ENCODE data around the gene TRAF4.
"Not testable (repeated sequence)": the region's sequence is repeated elsewhere in the genome, so short reads cannot be mapped to it uniquely, and the experiment has no call there.

TRAF4 gene

GRCh38 chr17:28714281-28714680 lies 29.5 kb upstream of the TRAF4 start:
- DNase-seq (ENCODE audit: low read depth): no peak

- no peak for DNase-seq (ENCODE audit: low read depth)
Measured at GRCh38 chr17:28715217-28715616, 28.6 kb upstream of the TRAF4 start.

GRCh38 chr17:28716740-28717577 lies 26.9 kb upstream of the TRAF4 start:
- DNase-seq (ENCODE audit: low read depth): peak; percentile 36

GRCh38 chr17:28717578-28718332 lies 26.1 kb upstream of the TRAF4 start, which contains the start of gene RAB34:
TSS of gene RAB34 (minus strand) at chr17:28717868. CDS start at chr17:28717266, 602 bp downstream.
- DNase-seq (ENCODE audit: low read depth): peak; percentile 76

GRCh38 chr17:28718333-28719020 lies 25.3 kb upstream of the TRAF4 start:
- DNase-seq (ENCODE audit: low read depth): no peak

- no peak for DNase-seq (ENCODE audit: low read depth)
Measured at GRCh38 chr17:28719021-28719433, 24.8 kb upstream of the TRAF4 start.

- no peak for DNase-seq (ENCODE audit: low read depth)
Measured at GRCh38 chr17:28720247-28720996, 23.4 kb upstream of the TRAF4 start.

- not testable (repeated sequence) for DNase-seq (ENCODE audit: low read depth)
Measured at GRCh38 chr17:28720997-28721329, 22.8 kb upstream of the TRAF4 start.

- no peak for DNase-seq (ENCODE audit: low read depth)
Measured at GRCh38 chr17:28722417-28723158, 21.2 kb upstream of the TRAF4 start.

- no peak for DNase-seq (ENCODE audit: low read depth)
Measured at GRCh38 chr17:28723159-28723835, 20.5 kb upstream of the TRAF4 start.

GRCh38 chr17:28723836-28724499 lies 19.8 kb upstream of the TRAF4 start:
- DNase-seq (ENCODE audit: low read depth): not testable (repeated sequence)

GRCh38 chr17:28724500-28725165 lies 19.2 kb upstream of the TRAF4 start:
- DNase-seq (ENCODE audit: low read depth): no peak

GRCh38 chr17:28725166-28725659 lies 18.6 kb upstream of the TRAF4 start:
- DNase-seq (ENCODE audit: low read depth): no peak

GRCh38 chr17:28725660-28726225 lies 18.1 kb upstream of the TRAF4 start:
- no peak for DNase-seq (ENCODE audit: low read depth)

GRCh38 chr17:28726226-28726626 lies 17.6 kb upstream of the TRAF4 start, which contains the start of gene TLCD1:
TSS of gene TLCD1 (minus strand) at chr17:28726233. CDS start at chr17:28726097, 136 bp downstream.
- no peak for DNase-seq (ENCODE audit: low read depth)

GRCh38 chr17:28726627-28727491 lies 17.0 kb upstream of the TRAF4 start:
- peak; percentile 89 for DNase-seq (ENCODE audit: low read depth)

GRCh38 chr17:28728364-28729200 lies 15.2 kb upstream of the TRAF4 start, which contains the start of gene NEK8:
TSS of gene NEK8 (plus strand) at chr17:28728788. CDS start at chr17:28728814, 26 bp downstream.
- DNase-seq (ENCODE audit: low read depth): peak; percentile 88
